GM15510 (cell line): ENCODE measurements around the gene MRPS18B.

Experiments used
- POLR2A ChIP-seq: IDR thresholded peaks from 3 replicates; pipeline ENCODE4 v1.6.1; 2011; ENCODE audit warnings: borderline replicate concordance; ENCODE audit not compliant: insufficient read length; ENCODE audit errors: extremely low read depth

MRPS18B gene

DNA sequence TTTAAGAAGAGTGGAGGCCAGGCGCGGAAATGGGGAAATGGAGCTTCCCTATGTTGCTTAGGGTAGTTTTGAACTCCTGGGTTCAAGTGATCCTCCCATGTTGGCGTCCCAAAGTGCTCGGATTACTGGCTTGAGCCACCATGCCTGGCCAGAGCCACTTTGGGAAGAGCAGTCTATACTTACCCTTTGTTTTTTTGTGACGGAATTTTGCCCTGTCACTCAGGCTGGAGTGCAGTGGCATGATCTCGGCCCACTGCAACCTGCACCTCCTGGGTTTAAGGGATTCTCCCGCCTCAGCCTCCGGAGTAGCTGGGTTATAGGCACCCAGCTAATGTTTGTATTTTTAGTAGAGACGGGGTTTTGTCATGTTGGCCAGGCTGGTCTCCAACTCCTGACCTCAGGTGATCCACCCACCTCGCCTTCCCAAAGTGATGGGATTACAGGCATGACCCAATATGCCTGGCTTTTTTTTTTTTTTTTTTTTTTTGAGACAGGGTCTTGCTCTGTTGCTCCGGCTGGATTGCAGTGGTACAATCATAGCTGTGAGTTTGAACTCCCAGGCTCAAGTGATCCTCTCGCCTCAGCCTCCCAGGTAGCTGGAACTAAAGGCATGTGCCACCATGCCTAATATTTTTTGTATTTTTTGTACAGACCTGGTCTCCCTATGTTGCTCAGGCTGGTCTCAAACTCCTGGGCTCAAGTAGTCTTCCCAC, 18.6 kb upstream of the MRPS18B start:
- no peak for TF ChIP-seq POLR2A

DNA sequence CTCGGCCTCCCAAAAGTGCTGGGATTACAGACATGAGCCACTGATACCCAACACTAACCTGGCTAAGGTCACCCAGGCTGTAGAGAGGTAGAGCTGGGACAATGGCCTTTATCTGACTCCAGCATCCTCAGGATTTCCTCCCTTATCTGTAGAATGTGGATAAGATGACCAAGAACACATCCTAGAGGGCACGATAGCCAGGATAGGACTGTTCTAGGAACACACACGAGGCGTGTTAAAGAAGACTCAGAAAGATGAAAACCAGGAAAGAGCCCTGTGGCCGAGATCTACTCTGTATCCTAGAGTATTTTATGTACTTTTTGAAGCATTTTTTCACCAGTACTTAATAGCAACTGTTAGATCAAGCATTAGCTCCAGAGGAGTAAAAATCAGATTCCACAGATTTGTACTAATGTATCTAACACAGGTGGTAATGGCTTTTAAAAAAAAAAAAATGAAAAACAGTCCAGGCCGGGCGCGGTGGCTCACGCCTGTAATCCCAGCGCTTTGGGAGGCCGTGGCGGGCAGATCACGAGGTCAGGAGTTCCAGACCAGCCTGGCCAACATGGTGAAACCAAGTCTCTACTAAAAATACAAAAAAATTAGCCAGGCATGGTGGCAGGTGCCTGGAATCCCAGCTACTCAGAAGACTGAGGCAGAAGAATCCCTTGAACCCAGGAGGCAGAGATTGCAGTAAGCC, 17.9 kb upstream of the MRPS18B start:
- TF ChIP-seq POLR2A = no peak

DNA sequence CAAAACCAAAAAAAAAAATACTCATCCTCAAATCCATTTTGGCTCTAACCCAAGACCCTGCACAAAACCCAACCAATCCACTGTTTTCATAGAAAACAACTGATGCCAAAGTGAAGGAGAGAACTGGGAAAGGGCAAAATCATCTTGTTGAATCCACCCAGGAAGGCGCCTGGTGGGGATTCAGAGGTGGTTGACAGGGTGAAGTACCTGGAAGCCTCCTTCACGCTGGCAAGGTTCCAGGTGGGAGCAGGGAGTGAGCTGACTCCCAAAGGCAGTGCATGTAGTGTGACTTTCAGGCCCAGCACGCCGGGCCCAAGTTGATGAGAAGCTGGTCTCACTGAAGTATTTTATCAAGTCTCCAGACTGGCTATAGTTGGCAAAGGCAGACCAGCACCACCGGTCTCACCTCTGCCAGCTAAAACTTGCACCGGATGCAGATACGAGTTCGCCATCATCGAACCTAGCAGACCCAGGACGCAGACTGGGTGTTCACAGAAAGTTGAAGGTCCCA, 17.1 kb upstream of the MRPS18B start:
- peak; percentile 24 for TF ChIP-seq POLR2A

DNA sequence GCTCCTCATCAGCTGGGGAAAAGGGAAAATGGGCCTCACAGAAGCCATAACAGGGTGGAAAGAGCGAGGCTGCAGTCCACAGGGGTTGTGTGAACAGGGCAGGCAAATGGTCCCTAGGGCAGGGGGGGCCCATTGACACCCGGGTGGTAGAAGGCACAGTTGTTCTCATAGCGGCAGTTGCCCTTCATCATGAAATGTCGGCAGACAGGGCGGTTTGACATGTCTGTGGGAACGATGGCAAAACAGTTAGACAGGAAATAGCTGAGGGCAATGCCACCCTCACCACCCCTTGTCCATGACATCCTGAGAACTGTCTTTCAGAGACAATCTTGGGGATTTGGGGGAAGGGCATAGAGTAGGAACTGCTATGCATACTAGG, 16.2 kb upstream of the MRPS18B start:
- no peak for TF ChIP-seq POLR2A

DNA sequence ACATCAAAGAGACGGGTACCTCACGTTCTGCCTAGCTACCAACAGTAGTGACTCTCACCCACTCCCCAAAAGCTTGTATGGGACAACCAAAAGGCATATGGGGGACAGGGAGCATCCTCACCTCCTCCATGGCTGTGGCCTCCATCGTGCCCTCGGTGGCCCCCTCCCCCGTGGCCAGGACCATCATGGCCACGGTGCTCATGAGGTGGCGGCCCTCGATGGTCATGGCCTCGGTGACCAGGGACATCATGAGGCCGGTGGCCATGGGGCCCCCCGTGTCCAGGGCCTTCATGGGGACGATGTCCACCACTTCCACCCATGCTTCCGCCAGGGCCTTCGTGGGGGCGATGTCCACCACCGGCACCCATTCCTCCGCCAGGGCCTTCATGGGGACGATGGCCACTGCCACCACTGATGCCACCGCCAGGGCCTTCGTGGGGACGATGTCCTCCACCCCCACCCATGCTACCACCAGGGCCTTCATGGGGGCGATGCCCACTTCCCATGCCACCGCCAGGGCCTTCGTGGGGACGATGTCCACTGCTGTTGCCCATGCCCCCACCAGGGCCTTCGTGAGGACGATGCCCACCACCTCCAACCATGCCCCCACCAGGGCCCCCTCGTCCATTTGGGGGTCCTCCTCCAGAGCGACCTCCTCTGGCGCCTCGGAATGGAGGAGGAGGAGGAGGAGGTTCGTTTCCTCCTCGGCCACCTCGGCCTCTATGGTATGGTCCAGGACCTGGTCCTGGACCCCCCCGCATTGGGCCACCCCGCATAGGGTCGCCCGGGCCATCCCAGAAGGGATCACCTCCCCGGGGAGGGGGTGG, 15.6 kb upstream of the MRPS18B start:
- no peak for TF ChIP-seq POLR2A

DNA sequence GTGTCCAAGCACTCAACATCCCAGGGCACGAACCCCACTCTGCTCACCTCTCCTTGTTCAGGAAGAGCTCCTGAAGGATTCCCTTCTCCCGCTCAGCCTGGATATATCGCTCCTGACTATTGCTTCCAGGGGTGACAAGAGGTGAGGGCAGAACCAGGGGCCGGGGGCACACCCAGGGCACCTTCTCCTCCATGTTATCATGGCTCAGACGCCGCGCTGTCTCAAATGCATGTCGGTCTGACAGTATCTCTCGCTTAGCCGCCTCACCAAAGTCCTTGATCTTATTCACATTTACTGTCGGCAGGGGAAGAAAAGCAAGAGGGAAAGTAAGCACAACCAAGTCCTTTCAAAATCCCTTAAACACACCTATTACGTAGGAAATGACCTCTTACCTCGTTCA, 13.7 kb upstream of the MRPS18B start:
- TF ChIP-seq POLR2A = no peak

DNA sequence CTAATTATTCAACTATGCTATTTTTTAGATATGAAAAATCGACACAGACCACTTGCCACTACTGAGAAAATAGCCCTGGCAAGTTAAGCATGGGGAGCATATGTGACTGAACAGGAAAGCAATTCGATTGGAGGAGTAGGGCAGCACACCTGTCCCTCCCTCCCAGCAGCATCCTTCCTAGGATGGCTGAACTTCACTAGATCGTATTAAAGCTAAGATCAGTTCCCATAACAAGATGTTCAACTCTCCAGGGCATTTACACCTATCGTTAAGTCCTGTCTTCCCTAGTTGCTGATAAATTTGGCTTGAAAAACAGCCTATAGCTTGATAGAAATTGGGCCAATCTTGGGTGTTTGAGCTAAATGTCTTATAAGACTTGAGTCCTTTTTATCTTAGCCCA, 7.6 kb upstream of the MRPS18B start:
- no peak for TF ChIP-seq POLR2A

DNA sequence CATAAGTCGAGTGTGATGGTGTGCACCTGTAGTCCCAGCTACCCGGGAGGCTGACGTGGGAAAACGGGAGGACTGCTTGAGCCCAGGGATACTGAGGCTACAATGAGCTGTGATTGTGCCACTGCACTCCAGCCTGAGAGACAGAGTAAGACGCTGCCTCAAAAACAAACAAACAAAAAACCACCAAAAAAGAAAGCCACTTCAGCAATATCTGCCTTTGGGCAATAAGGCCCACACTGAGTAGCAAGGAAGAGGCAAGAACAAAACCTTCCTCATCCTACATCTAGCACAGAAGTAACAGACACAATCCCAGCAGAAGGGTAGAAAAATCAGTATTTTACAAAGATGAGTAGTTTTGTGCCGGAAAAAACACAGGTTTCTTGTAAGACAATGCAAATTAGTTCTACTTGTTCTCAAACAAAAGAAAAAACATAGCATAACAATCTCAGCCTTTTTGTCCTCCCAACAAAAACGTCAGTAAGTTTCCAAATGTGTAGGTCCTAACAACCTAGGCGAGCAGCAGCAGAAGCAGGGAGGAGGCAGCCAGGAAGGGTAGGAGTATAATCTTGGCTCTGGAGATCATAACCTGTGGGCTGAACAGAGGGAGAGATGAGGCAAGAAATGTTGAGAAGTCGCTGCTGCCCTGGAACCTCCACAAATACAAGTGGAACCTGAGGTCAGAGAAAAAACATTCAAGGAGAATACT, 6.3 kb upstream of the MRPS18B start:
- no peak for TF ChIP-seq POLR2A

DNA sequence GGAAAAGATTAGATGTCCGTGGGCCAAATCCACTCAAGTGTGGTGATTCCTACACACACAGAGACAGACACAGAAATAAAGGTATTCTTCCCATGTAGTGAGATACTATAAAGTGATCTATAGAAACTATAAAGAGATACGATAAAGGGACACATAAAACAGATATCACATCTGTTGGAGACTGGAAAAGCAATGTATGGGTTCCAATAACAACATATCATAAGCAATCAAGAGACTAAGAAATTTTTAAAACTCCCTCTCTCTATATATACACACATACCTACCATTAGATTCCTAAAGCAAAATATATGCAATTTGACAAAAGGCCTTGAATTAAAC, 5.8 kb upstream of the MRPS18B start:
- no peak for TF ChIP-seq POLR2A

DNA sequence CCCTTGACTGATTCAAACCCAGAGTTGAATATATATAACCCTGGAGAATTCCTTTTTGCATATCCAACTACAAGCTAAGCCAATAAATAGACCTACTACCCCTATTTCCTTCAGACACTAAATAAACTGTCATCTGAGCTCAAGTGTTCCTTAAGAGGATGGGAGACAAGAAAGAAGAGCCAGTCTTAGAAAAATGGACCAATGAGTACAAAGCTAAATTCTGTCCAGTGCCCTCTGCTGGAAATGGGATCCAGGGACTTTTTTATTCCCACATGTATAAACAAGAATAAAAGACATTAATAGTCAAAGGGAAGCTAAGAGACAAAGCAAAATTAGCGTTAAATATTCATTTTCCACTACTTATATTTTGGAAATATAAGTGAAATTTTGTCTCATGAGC, 5.4 kb upstream of the MRPS18B start:
- peak; percentile 14 for TF ChIP-seq POLR2A

DNA sequence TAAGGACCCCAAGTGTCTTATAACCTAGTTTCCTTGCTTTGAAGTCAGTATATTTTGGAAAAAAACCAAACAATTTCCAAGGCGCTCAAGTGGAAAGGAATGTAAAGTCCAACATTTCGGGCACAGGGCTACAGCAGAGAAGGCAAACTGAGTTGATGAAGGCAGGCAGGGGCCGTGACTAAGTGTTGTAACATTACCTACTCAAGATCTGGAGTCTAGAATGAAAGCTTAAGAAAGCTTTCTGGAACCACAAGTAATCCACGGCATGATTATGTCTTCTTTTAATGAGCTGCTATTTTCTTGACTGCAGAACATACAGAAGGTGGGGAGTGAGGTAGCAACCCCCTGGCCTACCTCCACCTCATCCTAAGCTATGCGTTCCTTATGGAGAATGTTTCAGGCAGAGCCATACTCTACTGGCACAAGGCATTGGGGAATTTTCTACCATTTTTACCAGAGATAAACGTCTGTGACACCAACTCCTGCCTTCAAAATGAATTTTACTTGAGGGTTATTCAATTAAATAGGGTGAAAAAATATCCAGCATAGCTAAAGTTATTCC, 4.9 kb upstream of the MRPS18B start:
- peak; percentile 9 for TF ChIP-seq POLR2A

DNA sequence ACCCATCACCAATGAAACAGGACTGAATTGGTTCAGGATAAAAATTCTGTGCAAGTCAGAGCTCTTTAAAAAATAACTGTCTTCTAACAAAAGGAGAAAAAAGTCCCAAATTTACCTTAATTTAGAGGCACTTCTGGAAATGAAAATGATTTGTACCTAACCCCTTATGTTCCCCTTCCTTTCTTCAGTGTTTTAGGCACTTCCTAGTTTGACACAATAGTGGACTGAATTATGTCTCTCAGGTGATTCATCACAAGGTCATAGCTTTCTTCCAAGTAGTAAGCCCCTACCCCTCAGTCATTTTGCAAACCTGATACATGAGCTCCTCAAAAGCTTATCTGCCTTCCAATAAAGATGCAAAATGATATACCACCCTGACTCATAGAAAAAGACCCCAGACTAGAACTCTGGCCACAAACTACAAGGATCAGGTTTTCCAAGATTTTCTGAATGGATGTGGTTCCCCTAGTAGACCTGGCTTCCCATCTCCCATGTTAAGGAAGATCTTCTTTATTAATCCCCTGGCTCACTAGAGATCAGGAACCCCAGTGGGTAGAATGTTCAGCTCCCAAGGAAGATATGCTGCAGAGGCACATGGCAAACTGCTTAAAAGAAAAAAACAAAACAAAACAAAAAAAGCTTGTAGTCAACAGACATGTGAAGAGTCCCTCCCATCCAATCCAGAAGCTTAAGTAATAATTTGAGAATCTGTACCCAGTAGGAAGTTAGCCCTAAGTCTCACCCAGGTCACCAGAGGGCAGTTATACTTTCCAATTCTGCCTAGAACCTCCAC, 4.2 kb upstream of the MRPS18B start:
- no peak for TF ChIP-seq POLR2A

DNA sequence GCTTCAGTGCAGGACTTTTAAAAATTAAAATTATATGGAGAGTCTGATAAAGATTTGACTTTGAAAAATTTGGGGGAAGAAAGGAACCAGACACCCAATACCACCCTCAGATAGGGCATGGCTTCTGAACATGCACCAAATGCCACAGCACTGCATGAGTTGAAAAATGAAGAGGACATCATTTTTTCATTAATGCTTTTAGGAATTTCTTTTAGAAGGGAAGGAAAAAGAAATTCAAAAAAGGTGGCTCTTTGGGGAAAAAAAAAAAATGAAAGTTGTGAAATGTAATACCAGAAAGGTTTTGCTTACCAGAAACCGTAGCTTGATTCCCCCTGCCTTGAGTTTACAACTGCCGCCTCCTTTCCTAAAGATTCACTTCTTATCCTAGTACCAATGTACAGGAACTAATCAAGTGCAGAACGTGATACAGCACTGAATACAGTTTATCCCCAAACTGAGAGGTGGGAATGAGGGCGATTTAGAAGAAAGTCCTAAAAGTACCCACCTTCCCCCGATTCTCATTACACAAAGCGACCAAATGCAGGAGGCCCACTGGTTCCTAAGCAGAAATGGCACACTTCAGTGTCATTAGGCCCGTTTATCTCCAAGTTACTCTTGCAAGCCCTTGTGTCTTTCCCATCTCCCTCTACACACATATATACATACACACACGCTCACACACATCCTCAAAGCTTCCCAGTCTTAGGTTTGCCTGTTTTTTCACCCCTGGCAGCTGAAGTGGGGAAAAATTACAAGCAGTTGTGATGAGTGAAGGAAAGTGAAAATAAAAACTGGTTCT, 3.4 kb upstream of the MRPS18B start:
- peak; percentile 17 for TF ChIP-seq POLR2A
